DOHH2 (cell line): ENCODE data around the gene FYCO1.

Experiments used
- H3F3A ChIP-seq: fragments of 200-600 bp; sonication (generic), shearing (Covaris generic); 2 replicates; pipeline ENCODE4 v1.6.0; 2016; ENCODE audit warnings: antibody characterized with exemption, mild to moderate bottlenecking; ENCODE audit not compliant: control insufficient read depth, insufficient read depth
- H3K27ac ChIP-seq: fragments of 200-600 bp; sonication (generic); 2 replicates; pipeline ENCODE4 v1.5.1; 2014; ENCODE audit warnings: low read depth, mild to moderate bottlenecking, low read length, moderate library complexity
- H3K27me3 ChIP-seq: fragments of 200-600 bp; sonication (generic); 2 replicates; pipeline ENCODE4 v1.6.1; 2014; ENCODE audit warnings: mild to moderate bottlenecking, low read length, mixed read lengths; ENCODE audit not compliant: control insufficient read depth
- H3K36me3 ChIP-seq: fragments of 200-600 bp; sonication (generic); 2 replicates; pipeline ENCODE4 v1.6.1; 2014; ENCODE audit warnings: mild to moderate bottlenecking, low read length, moderate library complexity, mixed read lengths; ENCODE audit not compliant: control insufficient read depth
- H3K4me1 ChIP-seq: fragments of 200-600 bp; sonication (generic); 2 replicates; pipeline ENCODE4 v1.6.1; 2014; ENCODE audit warnings: mild to moderate bottlenecking, low read length, mixed read lengths; ENCODE audit not compliant: control insufficient read depth
- H3K4me2 ChIP-seq: fragments of 200-600 bp; sonication (generic); 2 replicates; pipeline ENCODE4 v1.6.0; 2014; ENCODE audit warnings: mild to moderate bottlenecking, low read length, moderate library complexity
- H3K4me3 ChIP-seq: fragments of 200-600 bp; sonication (generic); 2 replicates; pipeline ENCODE4 v1.5.1; 2014; ENCODE audit warnings: mild to moderate bottlenecking, low read length, mixed read lengths
- H3K79me2 ChIP-seq: fragments of 200-600 bp; sonication (generic); 2 replicates; pipeline ENCODE4 v1.6.1; 2014; ENCODE audit warnings: mild to moderate bottlenecking, low read length, mixed read lengths; ENCODE audit not compliant: control insufficient read depth
- H3K9me2 ChIP-seq: fragments of 200-600 bp; sonication (generic); replicated peaks from 2 replicates; pipeline ENCODE4 v1.6.1; 2014; ENCODE audit warnings: mild to moderate bottlenecking, low read length, mixed read lengths; ENCODE audit not compliant: control insufficient read depth
- H3K9me3 ChIP-seq: fragments of 200-600 bp; sonication (generic); 2 replicates; pipeline ENCODE4 v1.6.1; 2014; ENCODE audit warnings: antibody characterized with exemption, low read length, mixed read lengths; ENCODE audit not compliant: control insufficient read depth, insufficient read depth
- H4K20me1 ChIP-seq: fragments of 200-600 bp; sonication (generic); 2 replicates; pipeline ENCODE4 v1.6.0; 2014; ENCODE audit warnings: low read depth, mild to moderate bottlenecking, antibody characterized with exemption, low read length, moderate library complexity; ENCODE audit not compliant: control insufficient read depth, insufficient read depth
- CTCF ChIP-seq: fragments of 200-600 bp; sonication (generic); IDR thresholded peaks from one replicate; pipeline ENCODE4 v1.5.1; 2014; ENCODE audit warnings: antibody characterized with exemption, mild to moderate bottlenecking, low read depth, low read length; ENCODE audit not compliant: poor library complexity, severe bottlenecking
- EZH2phosphoT487 ChIP-seq: fragments of 200-600 bp; sonication (generic); IDR thresholded peaks from 2 replicates; pipeline ENCODE4 v1.6.1; 2017; ENCODE audit warnings: borderline replicate concordance, mild to moderate bottlenecking, antibody characterized with exemption, low read length, moderate library complexity, mixed read lengths

FYCO1 gene

DNA sequence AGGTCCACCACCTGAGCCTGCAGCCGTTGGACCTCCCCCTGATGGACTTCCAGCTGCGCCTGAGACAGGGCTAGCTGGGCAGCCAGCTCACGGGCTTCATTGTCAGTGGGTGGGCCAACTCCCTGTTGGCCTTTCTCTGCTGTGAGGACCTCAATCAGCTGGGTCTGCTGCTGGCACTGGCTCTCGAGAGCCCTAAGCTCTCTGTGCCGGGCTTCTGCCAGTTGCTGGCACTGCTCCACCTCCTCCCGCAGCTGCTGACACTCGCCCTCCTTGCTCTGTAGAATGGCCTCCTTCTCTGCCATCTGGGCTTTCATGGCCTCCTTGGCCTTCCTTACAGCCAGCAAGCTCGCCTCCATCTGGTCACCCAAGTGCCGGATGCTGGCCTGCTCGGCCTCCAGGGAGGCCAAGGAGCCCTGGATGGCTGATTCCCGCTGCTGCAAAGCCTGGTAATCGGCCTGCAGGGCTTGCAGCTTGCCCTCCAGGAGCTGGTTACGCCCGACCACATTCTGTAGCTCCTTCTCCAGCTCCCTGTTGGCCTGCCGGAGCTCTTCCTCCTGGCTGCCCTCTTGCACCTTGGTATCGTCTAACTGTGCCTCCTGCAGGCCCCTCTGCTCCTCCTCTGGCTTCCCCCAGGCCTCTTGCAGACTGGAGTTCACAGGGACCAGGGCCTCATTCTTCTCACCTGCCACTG lies 28.5 kb downstream of the FYCO1 start:
- Histone ChIP-seq H4K20me1 (no peaks in the 10 kb centered on the region), H3F3A (no peaks in the 10 kb centered on the region), H3K27me3 (no peaks in the 10 kb centered on the region), H3K4me1 (no peaks in the 10 kb centered on the region), H3K9me2 (no peaks in the 10 kb centered on the region), H3K9me3 (no peaks in the 10 kb centered on the region), H3K79me2 (no peaks in the 10 kb centered on the region), H3K27ac (no peak overlapping the region), H3K36me3 (peaks cover 63% of the 10 kb centered on the region), H3K4me2 (no peak overlapping the region), H3K4me3 (no peak overlapping the region)
- TF ChIP-seq CTCF (no peak), EZH2phosphoT487 (no peak)

DNA sequence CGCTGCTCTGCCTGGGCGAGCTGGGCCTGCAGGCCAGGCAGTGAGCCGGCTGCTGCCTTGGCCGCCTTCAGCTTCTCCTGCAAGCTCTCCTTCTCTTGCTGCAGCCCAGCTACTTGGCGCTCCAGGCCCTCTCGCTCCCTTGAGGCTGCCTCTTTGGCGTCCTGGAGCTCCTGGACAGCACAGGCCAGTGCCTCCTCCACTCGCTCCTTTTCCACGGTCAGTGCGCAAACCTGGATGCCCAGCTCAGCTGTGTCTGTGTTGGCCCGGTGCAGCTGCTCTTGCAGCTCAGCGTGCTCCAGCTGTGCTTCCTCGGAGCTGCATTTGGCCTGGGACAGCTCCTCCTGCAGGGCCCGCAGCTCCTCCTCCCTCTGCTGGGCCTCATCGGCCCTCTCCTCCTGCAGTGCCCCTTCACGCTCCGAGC lies 29.2 kb downstream of the FYCO1 start:
- no peak overlapping the region for H3K4me3 ChIP-seq
- no peaks in the 10 kb centered on the region for H3K9me2 ChIP-seq
- no peak for TF ChIP-seq CTCF
- TF ChIP-seq EZH2phosphoT487, result no peak
- H3K27me3 ChIP-seq, result no peaks in the 10 kb centered on the region
- H3K4me1 ChIP-seq, result no peaks in the 10 kb centered on the region
- H3K79me2 ChIP-seq, result no peaks in the 10 kb centered on the region
- no peaks in the 10 kb centered on the region for H4K20me1 ChIP-seq
- H3F3A ChIP-seq, result no peaks in the 10 kb centered on the region
- peaks cover 62% of the 10 kb centered on the region for H3K36me3 ChIP-seq
- H3K4me2 ChIP-seq, result no peak overlapping the region
- H3K9me3 ChIP-seq, result no peaks in the 10 kb centered on the region
- no peak overlapping the region for H3K27ac ChIP-seq

DNA sequence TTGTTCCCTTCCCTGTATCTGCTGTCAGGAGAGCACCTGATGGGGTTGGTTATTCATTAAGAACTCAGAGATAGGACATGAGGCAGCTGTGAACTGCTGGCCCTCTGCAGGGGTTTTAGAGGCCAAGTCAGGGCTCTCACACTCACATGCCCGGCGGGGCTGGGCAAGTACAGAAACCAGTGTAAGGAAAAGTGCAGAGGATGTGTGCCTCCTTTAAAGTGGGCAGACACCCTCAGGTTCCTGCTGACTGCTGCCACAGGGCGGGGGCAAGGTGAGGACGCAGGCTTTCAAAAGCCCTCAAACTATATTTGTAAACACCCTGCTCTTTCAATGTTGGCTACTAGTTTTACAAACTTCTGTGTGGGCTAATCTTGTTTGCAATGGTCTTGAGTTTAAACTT lies 30.0 kb downstream of the FYCO1 start:
- no peak for TF ChIP-seq EZH2phosphoT487
- TF ChIP-seq CTCF, result no peak
- no peaks in the 10 kb centered on the region for H4K20me1 ChIP-seq
- H3K27ac ChIP-seq, result no peak overlapping the region
- no peaks in the 10 kb centered on the region for H3K27me3 ChIP-seq
- H3K4me2 ChIP-seq, result no peak overlapping the region
- no peaks in the 10 kb centered on the region for H3K9me3 ChIP-seq
- no peaks in the 10 kb centered on the region for H3K4me1 ChIP-seq
- H3F3A ChIP-seq, result no peaks in the 10 kb centered on the region
- no peaks in the 10 kb centered on the region for H3K79me2 ChIP-seq
- H3K4me3 ChIP-seq, result no peak overlapping the region
- H3K9me2 ChIP-seq, result no peaks in the 10 kb centered on the region
- peaks cover 66% of the 10 kb centered on the region for H3K36me3 ChIP-seq

DNA sequence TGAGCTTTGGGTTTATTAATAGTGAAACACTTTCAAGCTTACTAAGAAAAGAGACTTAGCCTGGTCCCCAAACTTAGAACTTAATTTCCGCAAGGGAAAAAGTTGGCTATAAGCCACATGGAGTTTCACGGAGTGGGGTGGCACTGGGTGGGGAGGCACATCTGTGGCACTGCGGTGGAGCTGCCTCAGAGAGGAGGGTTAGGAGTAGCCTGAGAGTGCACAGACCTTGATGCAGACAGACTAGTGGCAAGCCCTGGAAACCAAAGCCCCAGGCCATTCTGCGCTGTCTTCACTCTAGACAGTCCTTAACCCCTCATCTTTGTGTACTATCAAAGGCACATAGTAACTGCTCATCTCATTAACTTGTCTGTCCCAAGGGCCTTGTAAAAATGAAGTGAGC lies 30.4 kb downstream of the FYCO1 start:
- Histone ChIP-seq H3K4me1 (no peaks in the 10 kb centered on the region), H3K4me2 (no peak overlapping the region), H3K9me3 (no peaks in the 10 kb centered on the region), H3F3A (no peaks in the 10 kb centered on the region), H3K4me3 (no peak overlapping the region), H4K20me1 (no peaks in the 10 kb centered on the region), H3K27ac (no peak overlapping the region), H3K9me2 (no peaks in the 10 kb centered on the region), H3K36me3 (peaks cover 68% of the 10 kb centered on the region), H3K79me2 (no peaks in the 10 kb centered on the region), H3K27me3 (no peaks in the 10 kb centered on the region)
- TF ChIP-seq EZH2phosphoT487 (no peak), CTCF (no peak)
